Thyroid gland (tissue), 4 donors: ENCODE measurements around the gene INPP5J. TPM values are rescaled to one million over a fixed set of nuclear protein-coding genes. Genes with fewer than 3 reads are reported as not detected.

Experiments
- DNase-seq, 2 donors: peaks; one replicate each; pipeline ENCODE4 v3.0.0-alpha.2; 2019
- H3K27ac ChIP-seq, 3 donors: fragments of 200-600 bp; sonication (generic); 1 replicate in 2 of 3; 2 replicates in 1 of 3; pipeline ENCODE4 v1.5.1; 2016 to 2019; ENCODE audit warnings: mild to moderate bottlenecking in 1 of 3, moderate library complexity in 1 of 3
- H3K27me3 ChIP-seq: fragments of 200-600 bp; sonication (generic); one replicate; pipeline ENCODE4 v1.5.1; 2019
- H3K36me3 ChIP-seq, 2 donors: fragments of 200-600 bp; sonication (generic); one replicate each; pipeline ENCODE4 v1.5.1; 2016 to 2019
- H3K4me1 ChIP-seq, 2 donors: fragments of 200-600 bp; sonication (generic); one replicate each; pipeline ENCODE4 v1.5.1; 2017 to 2019
- H3K4me3 ChIP-seq, 3 donors: fragments of 200-600 bp; sonication (generic); replicated peaks in 1 of 3; 1 replicate in 2 of 3; 2 replicates in 1 of 3; pipeline ENCODE4 v1.5.1; 2016; ENCODE audit warnings: mild to moderate bottlenecking in 1 of 3
- H3K9me3 ChIP-seq: fragments of 200-600 bp; sonication (generic); one replicate; pipeline ENCODE4 v1.5.1; 2017
- POLR2A ChIP-seq, 2 donors: fragments of 450-650 bp; IDR thresholded peaks; one replicate each; pipeline ENCODE4 v1.6.1; 2017; ENCODE audit warnings: antibody characterized with exemption in 2 of 2, mild to moderate bottlenecking in 2 of 2, moderate library complexity in 1 of 2
- WGBS, 2 donors: methylation state at CpG; one replicate each; pipeline ENCODE4 v1.1.5; 2017; 5-methylcytosine and 5-hydroxymethylcytosine counted together
- intact Hi-C: fragments of 100-400 bp; cut with DNase I; formaldehyde crosslinking; loops from one replicate; pipeline ENCODE4 v1.15.1; 2023
- total RNA-seq, 4 donors: library from RNA; depleted of rRNA; stranded (reverse); fragments of >200 nt; gene quantifications; one replicate each; pipeline ENCODE4 v1.2.3, GENCODE V29; 2016
- TF ChIP-seq, protein P1 (sequence below), 6 experiments: fragments of 200-600 bp in 3 of 6; fragments of 450-650 bp in 3 of 6; sonication (generic) in 3 of 6; IDR thresholded peaks; one replicate each; pipeline ENCODE4 v1.5.1; 2016 to 2019; ENCODE audit warnings: antibody characterized with exemption in 6 of 6, mild to moderate bottlenecking in 2 of 6, inconsistent platforms in 1 of 6, moderate library complexity in 1 of 6

INPP5J gene
- total RNA-seq, 4 donors from 2014 or later, result 180 to 665 (median 442) TPM

DNA sequence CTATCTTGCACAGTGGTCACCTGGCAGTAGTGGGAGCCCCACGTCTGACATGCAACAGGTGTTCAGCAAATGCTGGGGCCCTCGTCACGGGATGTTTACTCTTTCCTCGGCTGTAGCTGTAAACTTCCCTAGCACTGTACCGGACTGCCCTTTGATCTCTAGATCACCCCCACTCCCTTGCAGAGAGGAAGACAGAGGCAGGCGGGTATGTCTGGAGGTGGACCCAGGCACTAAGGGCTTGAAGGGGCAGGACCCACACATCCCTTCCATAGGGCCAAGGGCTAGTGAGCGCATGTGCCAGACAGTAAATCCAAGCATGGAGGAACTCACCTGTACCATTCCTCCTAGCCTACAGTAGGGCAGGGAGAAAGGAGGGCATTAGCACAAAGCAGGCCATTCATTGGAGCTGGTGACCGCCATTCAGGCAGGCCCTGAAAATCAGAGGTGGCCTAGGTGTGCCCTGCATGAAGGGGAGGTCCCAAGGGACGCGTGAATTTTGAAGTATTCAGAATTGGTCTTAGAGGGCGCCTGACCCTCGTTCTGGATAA lies 43.6 kb upstream of the INPP5J start:
- H3K27ac ChIP-seq, result no peak overlapping the region
- intact Hi-C loops, result no loop called here
- no peaks in the 10 kb centered on the region for H3K9me3 ChIP-seq
- TF ChIP-seq, protein P1, sequence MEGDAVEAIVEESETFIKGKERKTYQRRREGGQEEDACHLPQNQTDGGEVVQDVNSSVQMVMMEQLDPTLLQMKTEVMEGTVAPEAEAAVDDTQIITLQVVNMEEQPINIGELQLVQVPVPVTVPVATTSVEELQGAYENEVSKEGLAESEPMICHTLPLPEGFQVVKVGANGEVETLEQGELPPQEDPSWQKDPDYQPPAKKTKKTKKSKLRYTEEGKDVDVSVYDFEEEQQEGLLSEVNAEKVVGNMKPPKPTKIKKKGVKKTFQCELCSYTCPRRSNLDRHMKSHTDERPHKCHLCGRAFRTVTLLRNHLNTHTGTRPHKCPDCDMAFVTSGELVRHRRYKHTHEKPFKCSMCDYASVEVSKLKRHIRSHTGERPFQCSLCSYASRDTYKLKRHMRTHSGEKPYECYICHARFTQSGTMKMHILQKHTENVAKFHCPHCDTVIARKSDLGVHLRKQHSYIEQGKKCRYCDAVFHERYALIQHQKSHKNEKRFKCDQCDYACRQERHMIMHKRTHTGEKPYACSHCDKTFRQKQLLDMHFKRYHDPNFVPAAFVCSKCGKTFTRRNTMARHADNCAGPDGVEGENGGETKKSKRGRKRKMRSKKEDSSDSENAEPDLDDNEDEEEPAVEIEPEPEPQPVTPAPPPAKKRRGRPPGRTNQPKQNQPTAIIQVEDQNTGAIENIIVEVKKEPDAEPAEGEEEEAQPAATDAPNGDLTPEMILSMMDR (IDR thresholded peaks at IDR 0.05), result no peak
- no peak for TF ChIP-seq POLR2A (IDR thresholded peaks at IDR 0.05)
- no peaks in the 10 kb centered on the region for H3K36me3 ChIP-seq
- 78 to 83% methylated on average over 11 to 12 of the region's 12 CpGs for WGBS, 2 donors
- peaks cover 20 to 40% of the 10 kb centered on the region in 2 donors for H3K4me1 ChIP-seq
- no peaks in the 10 kb centered on the region for H3K27me3 ChIP-seq
- H3K4me3 ChIP-seq, result no peak overlapping the region
- DNase-seq, result no peak

GRCh38 chr22:31080164-31080847 lies 42.5 kb upstream of the INPP5J start:
- TF ChIP-seq, protein P1 (IDR thresholded peaks at IDR 0.05), result no peak
- no peak for TF ChIP-seq POLR2A (IDR thresholded peaks at IDR 0.05)
- peak overlapping the region in 2 of 3 donors; percentile 22 to 65 for H3K4me3 ChIP-seq
- H3K9me3 ChIP-seq, result no peaks in the 10 kb centered on the region
- no peaks in the 10 kb centered on the region for H3K36me3 ChIP-seq
- peak overlapping the region; percentile 24 to 91 (median 87) for H3K27ac ChIP-seq
- no peaks in the 10 kb centered on the region for H3K27me3 ChIP-seq
- DNase-seq, result no peak
- WGBS, 2 donors, result 38 to 54% methylated on average over 3 to 5 of the region's 5 CpGs
- intact Hi-C loops, result no loop called here
- peaks cover 24 to 44% of the 10 kb centered on the region in 2 donors for H3K4me1 ChIP-seq

- H3K4me1 ChIP-seq, result peaks cover 24 to 43% of the 10 kb centered on the region in 2 donors
- 0 to 1% methylated on average over 8 to 36 of the region's 63 CpGs for whole genome bisulfite sequencing, 2 donors
- peak within 1 kb of the TSS; percentile 22 to 65 (median 35) for H3K4me3 ChIP-seq
- TF ChIP-seq, protein P1 (IDR thresholded peaks at IDR 0.05), result no peak
- peak; percentile 87 to 99 for TF ChIP-seq POLR2A (IDR thresholded peaks at IDR 0.05)
- H3K27ac ChIP-seq, result peak within 1 kb of the TSS; percentile 54 to 91 (median 87)
- no peaks in the 10 kb centered on the region for H3K36me3 ChIP-seq
- intact Hi-C loops, result no loop called here
- no peaks in the 10 kb centered on the region for H3K9me3 ChIP-seq
- peak; percentile 95 to 96 for DNase-seq
- no peaks in the 10 kb centered on the region for H3K27me3 ChIP-seq
These were observed 41.7 kb upstream of the INPP5J start, which contains the start of gene SMTN for GRCh38 chr22:31080848-31081649. SMTN (plus strand) TSS chr22:31081318; CDS start chr22:31083259, 1,941 bp downstream.

DNA sequence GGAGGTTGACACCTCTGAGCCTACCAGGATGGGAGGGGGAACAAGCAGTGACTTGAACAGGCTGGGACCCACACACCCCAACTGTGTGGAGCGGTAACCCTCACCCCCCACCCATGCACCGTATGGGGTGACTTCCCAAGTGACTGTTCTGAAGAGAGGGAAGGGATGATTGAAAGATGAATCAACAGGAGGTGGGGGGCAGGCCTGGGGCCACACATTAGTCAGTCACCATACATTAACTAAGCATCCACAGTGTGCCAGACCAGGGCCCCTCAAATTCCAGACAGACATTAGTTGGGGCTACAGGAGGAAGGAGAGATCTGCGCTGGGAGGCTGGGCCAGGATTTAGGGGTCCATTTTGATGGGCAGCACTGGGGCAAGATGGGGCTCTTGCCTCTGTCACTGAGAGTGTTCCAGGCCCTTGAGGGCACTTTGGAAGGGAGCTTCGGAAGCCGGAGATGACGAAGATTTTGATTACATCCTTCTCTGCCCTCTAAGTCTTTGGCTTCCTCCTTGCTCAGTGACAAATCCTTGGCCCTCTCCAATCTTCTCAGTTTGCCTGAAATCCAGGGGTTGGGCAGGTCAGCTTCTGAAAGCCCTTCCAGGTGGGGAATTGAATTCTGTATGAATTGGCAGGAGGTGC lies 40.7 kb upstream of the INPP5J start:
- H3K36me3 ChIP-seq, result no peaks in the 10 kb centered on the region
- H3K27me3 ChIP-seq, result no peaks in the 10 kb centered on the region
- no peaks in the 10 kb centered on the region for H3K9me3 ChIP-seq
- intact Hi-C loops, result no loop called here
- H3K4me3 ChIP-seq, result peak overlapping the region in 2 of 3 donors; percentile 35 to 65
- TF ChIP-seq, protein P1 (IDR thresholded peaks at IDR 0.05), result no peak
- TF ChIP-seq POLR2A (IDR thresholded peaks at IDR 0.05), result no peak
- DNase-seq, result no peak
- H3K27ac ChIP-seq, result peak overlapping the region; percentile 0 to 91 (median 87)
- peaks cover 24 to 43% of the 10 kb centered on the region in 2 donors for H3K4me1 ChIP-seq
- 56 to 76% methylated on average over 6 of the region's 6 CpGs for WGBS, 2 donors
